Measurements from ENCODE around the gene CHD5.

Gene CHD5

DNA sequence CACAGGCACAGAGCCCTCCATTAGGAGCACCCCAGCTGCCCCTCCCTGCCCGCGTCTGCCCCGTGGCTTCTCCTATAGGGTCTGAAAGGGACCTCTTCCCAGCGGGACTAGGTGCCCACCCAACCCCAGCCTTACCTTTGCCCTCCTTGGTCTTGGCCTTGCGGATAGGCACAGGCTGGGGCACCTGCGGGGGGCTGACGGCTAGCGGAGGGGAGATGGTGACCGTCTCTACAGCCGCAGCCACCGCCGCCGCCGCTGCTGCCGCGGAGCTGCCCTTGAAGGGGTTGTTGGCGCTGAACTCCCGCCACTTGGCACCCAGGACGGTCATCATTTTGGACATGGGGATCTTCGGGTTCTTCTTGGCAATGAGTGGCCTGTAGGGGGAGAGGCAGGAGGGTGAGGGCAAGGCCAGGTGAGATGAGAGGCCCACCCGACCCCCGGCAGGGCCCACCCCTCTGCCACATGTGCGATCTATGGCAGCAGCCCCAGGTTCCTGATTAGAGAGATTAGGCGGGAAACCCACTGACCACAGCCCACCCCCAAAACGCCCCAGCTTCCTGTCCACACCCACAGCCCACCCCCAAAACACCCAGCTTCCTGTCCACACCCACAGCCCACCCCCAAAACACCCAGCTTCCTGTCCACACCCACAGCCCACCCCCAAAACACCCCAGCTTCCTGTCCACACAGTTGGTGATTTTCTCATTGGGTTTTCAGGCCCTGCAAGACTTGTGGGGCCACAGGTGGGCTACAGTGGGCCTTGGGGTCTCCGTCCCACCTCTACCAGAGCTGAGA is 25.4 kb downstream of the CHD5 start:
- TF ChIP-seq EZH2phosphoT487 (IDR thresholded peaks at IDR 0.05; ENCODE audit: low read length) (no peak), EZH2 (optimal IDR thresholded peaks at IDR 0.05; ENCODE audit: low read depth, low read length) (no peak)
- TF ChIP-seq, protein P1, sequence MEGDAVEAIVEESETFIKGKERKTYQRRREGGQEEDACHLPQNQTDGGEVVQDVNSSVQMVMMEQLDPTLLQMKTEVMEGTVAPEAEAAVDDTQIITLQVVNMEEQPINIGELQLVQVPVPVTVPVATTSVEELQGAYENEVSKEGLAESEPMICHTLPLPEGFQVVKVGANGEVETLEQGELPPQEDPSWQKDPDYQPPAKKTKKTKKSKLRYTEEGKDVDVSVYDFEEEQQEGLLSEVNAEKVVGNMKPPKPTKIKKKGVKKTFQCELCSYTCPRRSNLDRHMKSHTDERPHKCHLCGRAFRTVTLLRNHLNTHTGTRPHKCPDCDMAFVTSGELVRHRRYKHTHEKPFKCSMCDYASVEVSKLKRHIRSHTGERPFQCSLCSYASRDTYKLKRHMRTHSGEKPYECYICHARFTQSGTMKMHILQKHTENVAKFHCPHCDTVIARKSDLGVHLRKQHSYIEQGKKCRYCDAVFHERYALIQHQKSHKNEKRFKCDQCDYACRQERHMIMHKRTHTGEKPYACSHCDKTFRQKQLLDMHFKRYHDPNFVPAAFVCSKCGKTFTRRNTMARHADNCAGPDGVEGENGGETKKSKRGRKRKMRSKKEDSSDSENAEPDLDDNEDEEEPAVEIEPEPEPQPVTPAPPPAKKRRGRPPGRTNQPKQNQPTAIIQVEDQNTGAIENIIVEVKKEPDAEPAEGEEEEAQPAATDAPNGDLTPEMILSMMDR (IDR thresholded peaks at IDR 0.05; ENCODE audit: low read length): no peak
- Histone ChIP-seq H3K4me3 (ENCODE audit: low read length) (no peak overlapping the region), H3F3A (ENCODE audit: insufficient read depth, low read length) (no peaks in the 10 kb centered on the region), H3K36me3 (replicated peaks; ENCODE audit: insufficient read depth, low read length) (no peaks in the 10 kb centered on the region), H3K9me3 (replicated peaks; ENCODE audit: insufficient read depth, low read length) (no peaks in the 10 kb centered on the region), H3K27me3 (replicated peaks; ENCODE audit: insufficient read depth, low read length) (peaks cover 85% of the 10 kb centered on the region), H3K9me2 (replicated peaks; ENCODE audit: insufficient read depth, low read length) (no peaks in the 10 kb centered on the region), H3K4me2 (ENCODE audit: low read depth, low read length) (no peak overlapping the region), H3K9ac (ENCODE audit: low read length) (no peak overlapping the region), H2AFZ (ENCODE audit: low read length) (no peak overlapping the region), H3K4me1 (ENCODE audit: low read length) (no peaks in the 10 kb centered on the region), H3K79me2 (ENCODE audit: low read length) (no peaks in the 10 kb centered on the region), H4K20me1 (ENCODE audit: insufficient read depth, low read length) (no peaks in the 10 kb centered on the region), H3K27ac (ENCODE audit: low read length) (no peak overlapping the region)
- no peak for DNase-seq

DNA sequence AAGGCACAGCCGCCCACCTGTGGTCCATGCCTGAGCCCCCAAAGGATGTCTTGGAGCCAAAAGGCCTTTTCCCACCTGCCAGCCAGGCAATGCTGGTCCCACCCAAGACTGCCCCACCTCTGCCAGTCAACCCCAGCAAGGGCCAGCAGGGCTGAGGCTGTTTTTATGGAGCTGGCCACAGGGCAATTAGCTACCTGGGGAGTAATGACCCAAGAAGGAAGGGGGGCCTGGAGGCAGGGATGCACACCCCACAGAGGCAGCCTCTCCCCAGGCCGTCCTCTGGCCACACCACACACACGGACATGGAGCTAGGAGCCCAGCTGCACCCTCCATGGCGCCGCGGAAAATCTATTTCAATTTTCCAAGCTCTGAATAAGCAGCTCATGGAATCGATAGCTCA is 27.2 kb downstream of the CHD5 start:
- Histone ChIP-seq H4K20me1 (ENCODE audit: insufficient read depth, low read length) (no peaks in the 10 kb centered on the region), H3K36me3 (replicated peaks; ENCODE audit: insufficient read depth, low read length) (no peaks in the 10 kb centered on the region), H3K27me3 (replicated peaks; ENCODE audit: insufficient read depth, low read length) (peaks cover 82% of the 10 kb centered on the region), H3K4me3 (ENCODE audit: low read length) (no peak overlapping the region), H3K27ac (ENCODE audit: low read length) (no peak overlapping the region), H3K4me1 (ENCODE audit: low read length) (no peaks in the 10 kb centered on the region), H3F3A (ENCODE audit: insufficient read depth, low read length) (no peaks in the 10 kb centered on the region), H3K79me2 (ENCODE audit: low read length) (no peaks in the 10 kb centered on the region), H3K4me2 (ENCODE audit: low read depth, low read length) (no peak overlapping the region), H3K9me2 (replicated peaks; ENCODE audit: insufficient read depth, low read length) (no peaks in the 10 kb centered on the region), H3K9me3 (replicated peaks; ENCODE audit: insufficient read depth, low read length) (no peaks in the 10 kb centered on the region), H3K9ac (ENCODE audit: low read length) (no peak overlapping the region), H2AFZ (ENCODE audit: low read length) (no peak overlapping the region)
- no peak for DNase-seq
- TF ChIP-seq, protein P1 (IDR thresholded peaks at IDR 0.05; ENCODE audit: low read length): no peak
- no peak for TF ChIP-seq EZH2phosphoT487 (IDR thresholded peaks at IDR 0.05; ENCODE audit: low read length)
- TF ChIP-seq EZH2 (optimal IDR thresholded peaks at IDR 0.05; ENCODE audit: low read depth, low read length): no peak

DNA sequence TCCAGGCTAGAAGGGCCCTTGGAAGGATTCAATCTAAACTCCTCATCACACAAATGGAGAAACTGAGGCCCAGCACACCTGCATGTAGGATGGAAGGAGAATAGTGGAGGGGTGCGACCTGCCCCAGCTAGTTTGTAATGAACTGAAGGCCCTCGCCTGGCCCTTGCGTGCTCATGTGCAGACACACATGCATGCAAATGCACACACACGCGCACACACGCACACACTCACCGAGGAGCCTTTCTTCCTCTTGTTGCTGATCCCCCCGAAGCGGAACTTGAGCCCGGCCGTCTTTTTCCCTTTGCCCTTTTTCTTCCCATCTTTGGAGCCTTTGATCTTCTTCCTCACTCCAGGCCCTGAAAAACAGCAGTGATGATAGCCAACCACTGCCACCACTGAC is 27.9 kb downstream of the CHD5 start:
- Histone ChIP-seq H3F3A (ENCODE audit: insufficient read depth, low read length) (no peaks in the 10 kb centered on the region), H2AFZ (ENCODE audit: low read length) (no peak overlapping the region)

More for the DNA sequence above, 27.9 kb downstream of the CHD5 start:
- no peak overlapping the region for H3K27ac ChIP-seq (ENCODE audit: low read length)
- no peaks in the 10 kb centered on the region for H3K9me2 ChIP-seq (replicated peaks; ENCODE audit: insufficient read depth, low read length)
- no peaks in the 10 kb centered on the region for H3K9me3 ChIP-seq (replicated peaks; ENCODE audit: insufficient read depth, low read length)
- no peaks in the 10 kb centered on the region for H3K79me2 ChIP-seq (ENCODE audit: low read length)
- no peaks in the 10 kb centered on the region for H4K20me1 ChIP-seq (ENCODE audit: insufficient read depth, low read length)
- no peak overlapping the region for H3K4me3 ChIP-seq (ENCODE audit: low read length)
- DNase-seq: no peak
- H3K4me1 ChIP-seq (ENCODE audit: low read length): no peaks in the 10 kb centered on the region
- TF ChIP-seq EZH2phosphoT487 (IDR thresholded peaks at IDR 0.05; ENCODE audit: low read length): no peak
- TF ChIP-seq, protein P1 (IDR thresholded peaks at IDR 0.05; ENCODE audit: low read length): no peak
- TF ChIP-seq EZH2 (optimal IDR thresholded peaks at IDR 0.05; ENCODE audit: low read depth, low read length): no peak
- no peaks in the 10 kb centered on the region for H3K36me3 ChIP-seq (replicated peaks; ENCODE audit: insufficient read depth, low read length)
- peaks cover 82% of the 10 kb centered on the region for H3K27me3 ChIP-seq (replicated peaks; ENCODE audit: insufficient read depth, low read length)
- no peak overlapping the region for H3K9ac ChIP-seq (ENCODE audit: low read length)
- no peak overlapping the region for H3K4me2 ChIP-seq (ENCODE audit: low read depth, low read length)

Measured in MM.1S (cell line).